Measurements from ENCODE around the gene PSMC1. TPM values are rescaled to one million over a fixed set of nuclear protein-coding genes. Genes with fewer than 3 reads are reported as not detected.
"Not testable (repeated sequence)": the region's sequence is repeated elsewhere in the genome, so short reads cannot be mapped to it uniquely, and the experiment has no call there.

Gene PSMC1
- total and polyA plus RNA-seq, 9 donors = 88.5 to 146 (median 106) TPM

DNA sequence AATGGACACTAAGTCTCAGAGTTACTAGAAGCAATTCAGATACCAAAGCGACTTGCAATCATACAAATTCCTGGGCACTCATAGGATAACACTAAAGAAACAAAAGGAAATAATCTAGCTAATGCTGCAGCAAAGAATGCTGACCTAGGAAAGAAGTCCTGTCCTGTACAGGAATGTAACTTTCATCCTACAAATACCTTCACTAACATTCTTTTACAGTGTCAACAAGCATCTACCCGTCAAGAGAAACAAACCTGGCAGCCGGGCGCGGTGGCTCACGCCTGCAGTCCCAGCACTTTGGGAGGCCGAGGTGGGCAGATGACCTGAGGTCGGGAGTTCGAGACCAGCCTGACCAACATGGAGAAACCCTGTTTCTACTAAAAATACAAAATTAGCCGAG, 8.9 kb upstream of the PSMC1 start:
- 94% methylated on average over 5 of the region's 10 CpGs for WGBS (ENCODE audit: insufficient coverage)
- DNase-seq; H3K9me3 ChIP-seq (replicated peaks; ENCODE audit: control insufficient read depth, low read depth, low read length); H3K4me1 ChIP-seq (ENCODE audit: control insufficient read depth, insufficient read depth, low read length); H3K36me3 ChIP-seq (ENCODE audit: control insufficient read depth, insufficient read depth, low read length); H3K4me3 ChIP-seq (ENCODE audit: low read length); H3K27ac ChIP-seq (ENCODE audit: low read length); H3K27me3 ChIP-seq (ENCODE audit: control insufficient read depth, insufficient read depth, low read length): not testable (repeated sequence)

DNA sequence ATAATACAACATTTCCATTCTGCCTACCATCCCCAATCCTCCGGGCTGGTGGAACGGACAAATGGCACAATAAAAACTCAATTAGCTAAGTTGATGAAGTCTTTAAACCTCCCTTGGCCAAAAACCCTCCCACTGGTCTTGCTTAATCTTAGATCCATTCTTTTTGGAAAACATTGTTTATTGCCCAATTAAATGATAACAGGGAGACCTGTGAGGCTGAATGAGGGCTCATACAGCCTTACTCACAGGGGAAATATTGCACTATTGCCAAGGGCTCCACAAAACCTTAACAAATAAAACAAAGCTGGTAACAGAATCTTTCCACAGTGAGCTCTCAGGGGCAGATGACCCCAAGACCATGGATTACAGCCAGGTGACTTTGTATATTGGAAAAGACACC, 7.8 kb upstream of the PSMC1 start:
- DNase-seq = no peak
- no peaks in the 10 kb centered on the region for H3K9me3 ChIP-seq (replicated peaks; ENCODE audit: control insufficient read depth, low read depth, low read length)
- no peak overlapping the region for H3K27ac ChIP-seq (ENCODE audit: low read length)
- H3K4me3 ChIP-seq (ENCODE audit: low read length) = no peak overlapping the region
- no peaks in the 10 kb centered on the region for H3K4me1 ChIP-seq (ENCODE audit: control insufficient read depth, insufficient read depth, low read length)
- no CpG with 5 or more reads among the region's 2 CpGs for WGBS (ENCODE audit: insufficient coverage)
- peaks cover 4% of the 10 kb centered on the region for H3K27me3 ChIP-seq (ENCODE audit: control insufficient read depth, insufficient read depth, low read length)
- H3K36me3 ChIP-seq (ENCODE audit: control insufficient read depth, insufficient read depth, low read length) = no peaks in the 10 kb centered on the region

DNA sequence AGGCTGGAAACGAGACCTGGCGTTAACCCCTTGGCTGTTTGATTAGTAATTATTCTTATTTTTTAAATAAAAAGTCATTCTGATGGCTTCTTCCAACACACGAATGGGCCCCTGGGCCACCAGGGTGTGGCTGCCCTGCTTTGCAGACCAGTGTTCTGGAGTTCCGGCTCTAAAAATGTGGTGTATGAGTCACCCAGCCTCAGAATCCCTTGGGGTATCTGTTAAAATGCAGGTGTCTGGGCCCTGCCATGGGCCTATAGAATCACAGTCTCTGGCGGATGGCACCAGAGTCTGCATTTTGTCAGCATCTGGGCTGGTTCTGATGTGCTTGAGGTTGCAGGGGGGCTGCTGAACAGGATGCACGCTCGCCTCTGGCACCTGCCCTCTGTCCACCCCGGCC, 2.5 kb upstream of the PSMC1 start:
- DNase-seq = no peak
- no peaks in the 10 kb centered on the region for H3K9me3 ChIP-seq (replicated peaks; ENCODE audit: control insufficient read depth, low read depth, low read length)
- WGBS (ENCODE audit: insufficient coverage) = 93% methylated on average over 4 of the region's 8 CpGs
- H3K36me3 ChIP-seq (ENCODE audit: control insufficient read depth, insufficient read depth, low read length) = no peaks in the 10 kb centered on the region
- peaks cover 8% of the 10 kb centered on the region for H3K4me1 ChIP-seq (ENCODE audit: control insufficient read depth, insufficient read depth, low read length)
- H3K4me3 ChIP-seq (ENCODE audit: low read length) = no peak overlapping the region
- H3K27me3 ChIP-seq (ENCODE audit: control insufficient read depth, insufficient read depth, low read length) = peaks cover 11% of the 10 kb centered on the region
- no peak overlapping the region for H3K27ac ChIP-seq (ENCODE audit: low read length)

DNA sequence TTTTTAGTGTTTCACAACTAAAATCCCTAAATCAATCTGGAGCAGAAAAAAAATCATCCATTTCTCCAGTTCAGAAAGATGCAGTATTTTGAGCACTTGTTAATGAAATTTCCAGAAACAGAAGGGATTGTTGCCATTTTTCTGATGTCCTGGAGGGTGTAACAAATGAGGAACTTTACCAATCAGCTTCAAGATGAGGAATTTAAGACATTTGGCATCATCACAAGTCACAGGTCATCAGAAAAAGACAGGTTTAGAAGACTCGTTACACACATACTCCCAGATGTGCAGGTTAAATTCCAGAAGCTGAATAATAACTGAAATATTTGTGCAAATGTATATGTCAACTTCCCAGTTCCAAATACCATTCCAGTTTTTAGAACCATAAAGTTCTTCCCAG, 482 bp upstream of the PSMC1 start:
- Histone ChIP-seq H3K4me3 (ENCODE audit: low read length) (peak overlapping the region; percentile 84), H3K27ac (ENCODE audit: low read length) (peak overlapping the region; percentile 70), H3K9me3 (replicated peaks; ENCODE audit: control insufficient read depth, low read depth, low read length) (no peaks in the 10 kb centered on the region), H3K4me1 (ENCODE audit: control insufficient read depth, insufficient read depth, low read length) (peaks cover 8% of the 10 kb centered on the region), H3K27me3 (ENCODE audit: control insufficient read depth, insufficient read depth, low read length) (peaks cover 9% of the 10 kb centered on the region), H3K36me3 (ENCODE audit: control insufficient read depth, insufficient read depth, low read length) (peaks cover 9% of the 10 kb centered on the region)
- WGBS (ENCODE audit: insufficient coverage) = no CpG with 5 or more reads among the region's 1 CpG
- peak; percentile 64 for DNase-seq

DNA sequence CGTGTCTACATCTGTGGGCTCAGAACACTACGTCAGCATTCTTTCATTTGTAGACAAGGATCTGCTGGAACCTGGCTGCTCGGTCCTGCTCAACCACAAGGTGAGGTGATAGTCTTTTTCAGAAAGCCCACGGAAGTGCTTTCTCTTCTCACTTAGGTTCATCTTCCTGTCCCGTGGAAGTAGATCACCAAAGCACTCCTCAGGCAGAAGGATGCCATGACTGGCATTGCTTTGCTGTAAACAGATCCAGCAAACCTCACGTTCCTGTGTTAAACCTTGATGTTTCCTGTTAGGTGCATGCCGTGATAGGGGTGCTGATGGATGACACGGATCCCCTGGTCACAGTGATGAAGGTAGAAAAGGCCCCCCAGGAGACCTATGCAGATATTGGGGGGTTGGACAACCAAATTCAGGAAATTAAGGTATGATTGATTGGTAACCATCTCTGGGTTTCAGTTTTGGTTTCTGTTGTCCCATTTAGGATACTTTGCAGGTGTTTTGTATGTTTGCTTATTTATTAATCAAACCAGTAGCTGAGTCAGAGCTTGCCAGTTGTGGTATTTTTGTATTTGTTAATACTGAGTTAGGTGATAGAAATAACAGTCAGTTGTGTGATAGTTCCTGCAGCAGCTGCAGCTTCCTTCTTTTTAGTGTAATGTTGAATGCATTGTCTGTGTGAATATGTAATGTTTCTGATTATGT, 7.5 kb downstream of the PSMC1 start:
- no peaks in the 10 kb centered on the region for H3K9me3 ChIP-seq (replicated peaks; ENCODE audit: control insufficient read depth, low read depth, low read length)
- no peaks in the 10 kb centered on the region for H3K27me3 ChIP-seq (ENCODE audit: control insufficient read depth, insufficient read depth, low read length)
- no peaks in the 10 kb centered on the region for H3K4me1 ChIP-seq (ENCODE audit: control insufficient read depth, insufficient read depth, low read length)
- peaks cover 65% of the 10 kb centered on the region for H3K36me3 ChIP-seq (ENCODE audit: control insufficient read depth, insufficient read depth, low read length)
- no peak overlapping the region for H3K4me3 ChIP-seq (ENCODE audit: low read length)
- no peak for DNase-seq
- H3K27ac ChIP-seq (ENCODE audit: low read length) = no peak overlapping the region
- 91% methylated on average over 4 of the region's 8 CpGs for WGBS (ENCODE audit: insufficient coverage)

DNA sequence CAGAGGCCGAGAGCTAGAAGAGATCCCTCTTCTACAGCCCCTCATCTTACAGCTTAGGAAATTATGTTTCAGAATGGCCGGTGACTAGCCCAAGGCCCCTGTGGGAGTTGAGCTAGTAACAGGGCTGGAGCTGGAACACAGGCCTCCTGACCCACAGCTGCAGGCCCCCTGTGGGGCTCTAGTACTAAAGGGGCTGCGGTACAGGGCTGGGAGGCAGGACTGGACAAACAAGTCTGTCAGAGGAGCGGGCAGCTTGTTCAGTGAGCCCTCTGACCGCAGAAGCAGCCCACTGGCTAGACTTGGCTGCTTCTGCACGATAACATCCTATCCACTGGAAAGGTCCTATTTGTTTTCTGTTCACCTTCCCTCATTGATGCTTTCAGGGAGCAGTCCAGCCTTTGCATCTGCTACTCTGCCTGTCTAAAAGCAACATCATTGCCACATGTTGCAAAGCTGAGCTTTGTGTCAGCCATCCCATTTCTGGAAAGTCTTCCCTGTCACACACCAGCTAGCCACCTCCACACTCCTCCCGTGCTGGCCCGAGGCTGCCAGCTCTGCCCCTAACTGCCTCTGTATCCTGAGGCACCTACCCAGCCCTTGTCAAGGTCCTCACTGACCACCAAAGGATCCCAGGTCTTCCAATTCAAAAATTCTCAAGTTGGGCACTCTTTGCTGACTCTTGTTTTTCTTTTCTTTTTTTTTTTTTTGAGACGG, 10.2 kb downstream of the PSMC1 start:
- Histone ChIP-seq H3K27me3 (ENCODE audit: control insufficient read depth, insufficient read depth, low read length) (no peaks in the 10 kb centered on the region), H3K4me1 (ENCODE audit: control insufficient read depth, insufficient read depth, low read length) (no peaks in the 10 kb centered on the region), H3K4me3 (ENCODE audit: low read length) (no peak overlapping the region), H3K36me3 (ENCODE audit: control insufficient read depth, insufficient read depth, low read length) (peaks cover 67% of the 10 kb centered on the region), H3K9me3 (replicated peaks; ENCODE audit: control insufficient read depth, low read depth, low read length) (no peaks in the 10 kb centered on the region), H3K27ac (ENCODE audit: low read length) (no peak overlapping the region)
- no peak for DNase-seq
- 96% methylated on average over 7 of the region's 9 CpGs for WGBS (ENCODE audit: insufficient coverage)

DNA sequence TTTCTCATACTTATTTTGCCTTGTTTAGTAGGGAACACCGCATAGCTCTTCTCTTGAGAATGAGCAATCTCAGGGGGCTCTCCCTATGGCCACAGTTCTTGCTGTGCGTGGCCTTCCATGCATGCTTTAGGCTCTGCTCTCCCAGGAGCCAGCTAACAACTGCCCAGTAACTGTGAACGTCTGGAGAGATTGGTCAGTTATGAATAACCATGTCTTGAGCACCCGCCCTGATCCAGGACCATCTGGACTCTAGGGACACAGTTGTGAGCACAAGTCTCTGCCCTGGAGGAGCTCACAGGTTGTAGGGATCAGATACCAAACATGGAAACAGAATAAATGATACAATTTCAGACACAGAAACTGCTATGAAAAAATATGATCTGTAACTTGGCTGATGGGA, 12.1 kb downstream of the PSMC1 start:
- Histone ChIP-seq H3K27ac (ENCODE audit: low read length) (no peak overlapping the region), H3K36me3 (ENCODE audit: control insufficient read depth, insufficient read depth, low read length) (peaks cover 78% of the 10 kb centered on the region), H3K27me3 (ENCODE audit: control insufficient read depth, insufficient read depth, low read length) (no peaks in the 10 kb centered on the region), H3K4me1 (ENCODE audit: control insufficient read depth, insufficient read depth, low read length) (no peaks in the 10 kb centered on the region), H3K9me3 (replicated peaks; ENCODE audit: control insufficient read depth, low read depth, low read length) (no peaks in the 10 kb centered on the region), H3K4me3 (ENCODE audit: low read length) (no peak overlapping the region)
- 92% methylated on average over 2 of the region's 4 CpGs for WGBS (ENCODE audit: insufficient coverage)
- no peak for DNase-seq

DNA sequence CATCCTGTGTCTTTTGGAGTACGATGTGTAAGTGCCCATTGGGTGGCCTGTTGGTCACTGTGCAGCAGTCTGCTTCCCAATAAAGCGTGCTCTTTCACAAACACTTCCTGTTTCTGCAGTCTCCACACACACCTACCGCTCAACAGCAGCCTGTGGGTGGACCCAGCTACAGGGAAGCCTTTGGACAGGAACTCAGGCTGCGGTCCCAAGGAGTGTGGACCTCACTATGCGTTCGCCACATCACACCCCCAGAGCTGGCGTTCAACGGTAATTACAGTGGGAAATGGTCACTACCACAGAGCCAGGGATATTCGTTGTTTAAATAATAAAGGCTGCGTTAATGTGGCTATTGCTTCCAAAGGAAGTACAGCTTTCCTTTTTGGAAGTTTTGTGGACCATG, 16.2 kb downstream of the PSMC1 start:
- DNase-seq = no peak
- Histone ChIP-seq H3K4me1 (ENCODE audit: control insufficient read depth, insufficient read depth, low read length) (no peaks in the 10 kb centered on the region), H3K36me3 (ENCODE audit: control insufficient read depth, insufficient read depth, low read length) (peaks cover 75% of the 10 kb centered on the region), H3K9me3 (replicated peaks; ENCODE audit: control insufficient read depth, low read depth, low read length) (no peaks in the 10 kb centered on the region), H3K27ac (ENCODE audit: low read length) (peak overlapping the region; percentile 29), H3K27me3 (ENCODE audit: control insufficient read depth, insufficient read depth, low read length) (no peaks in the 10 kb centered on the region), H3K4me3 (ENCODE audit: low read length) (no peak overlapping the region)
- WGBS (ENCODE audit: insufficient coverage) = 63% methylated on average over 5 of the region's 10 CpGs

DNA sequence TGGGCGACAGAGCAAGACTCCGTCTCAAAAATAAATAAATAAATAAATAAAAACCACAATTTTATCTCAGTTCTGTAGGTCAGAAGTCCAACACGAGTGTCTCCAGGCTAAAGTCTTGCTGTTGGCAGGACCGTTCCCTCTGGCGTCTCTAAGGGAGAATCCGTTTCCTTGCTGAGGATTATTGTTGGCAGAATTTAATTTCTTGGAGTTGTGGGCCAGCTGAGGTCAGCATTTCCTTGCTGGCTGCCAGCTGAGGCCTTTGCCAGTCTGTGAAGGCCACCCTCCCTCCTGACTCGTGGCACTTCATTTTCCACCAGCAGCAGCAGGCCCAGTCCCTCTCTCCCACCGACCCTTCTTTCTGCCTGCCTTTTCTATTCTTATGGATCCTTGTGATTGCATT, 17.2 kb downstream of the PSMC1 start:
- WGBS (ENCODE audit: insufficient coverage) = 50% methylated on average over 6 of the region's 8 CpGs
- no peaks in the 10 kb centered on the region for H3K4me1 ChIP-seq (ENCODE audit: control insufficient read depth, insufficient read depth, low read length)
- H3K27me3 ChIP-seq (ENCODE audit: control insufficient read depth, insufficient read depth, low read length) = no peaks in the 10 kb centered on the region
- no peak overlapping the region for H3K4me3 ChIP-seq (ENCODE audit: low read length)
- peaks cover 76% of the 10 kb centered on the region for H3K36me3 ChIP-seq (ENCODE audit: control insufficient read depth, insufficient read depth, low read length)
- peak; percentile 64 for DNase-seq
- no peak overlapping the region for H3K27ac ChIP-seq (ENCODE audit: low read length)
- no peaks in the 10 kb centered on the region for H3K9me3 ChIP-seq (replicated peaks; ENCODE audit: control insufficient read depth, low read depth, low read length)

DNA sequence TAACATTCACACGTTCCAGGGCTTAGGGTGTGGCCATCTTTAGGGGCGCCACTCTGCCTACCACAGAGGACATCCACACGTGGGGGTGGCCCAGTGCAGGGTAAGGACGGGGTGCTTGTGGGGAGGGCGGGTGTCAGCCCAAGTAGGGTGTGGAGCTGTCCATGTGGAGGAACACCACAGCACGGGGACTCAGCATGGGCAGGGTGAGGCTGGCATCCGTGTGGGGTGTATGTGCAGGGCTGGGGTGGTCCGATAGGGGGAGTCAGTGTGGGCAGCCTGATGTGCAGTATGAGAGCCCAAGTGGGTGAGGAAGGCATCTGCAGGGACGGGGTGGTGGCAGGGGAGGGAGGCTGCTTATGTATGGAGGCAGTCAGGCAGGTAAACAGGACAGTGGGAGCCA, 17.7 kb downstream of the PSMC1 start:
- Histone ChIP-seq H3K27ac (ENCODE audit: low read length) (peak overlapping the region; percentile 13), H3K36me3 (ENCODE audit: control insufficient read depth, insufficient read depth, low read length) (peaks cover 76% of the 10 kb centered on the region), H3K27me3 (ENCODE audit: control insufficient read depth, insufficient read depth, low read length) (no peaks in the 10 kb centered on the region), H3K4me1 (ENCODE audit: control insufficient read depth, insufficient read depth, low read length) (no peaks in the 10 kb centered on the region), H3K4me3 (ENCODE audit: low read length) (no peak overlapping the region), H3K9me3 (replicated peaks; ENCODE audit: control insufficient read depth, low read depth, low read length) (no peaks in the 10 kb centered on the region)
- DNase-seq = no peak
- 63% methylated on average over 8 of the region's 9 CpGs for WGBS (ENCODE audit: insufficient coverage)
